Activated naive CD8-positive, alpha-beta T cell treated with anti-CD3 and anti-CD28 coated beads for 36 hours (primary cell): Measurements from ENCODE around the gene FASN. TPM values are rescaled to one million over a fixed set of nuclear protein-coding genes. Genes with fewer than 3 reads are reported as not detected.

ENCODE experiments used
- DNase-seq: peaks from one replicate; pipeline ENCODE4 v3.0.0; 2021
- H3K27ac Mint-ChIP-seq: one replicate; pipeline ENCODE4 v1.8.0; 2022; ENCODE audit warnings: mild to moderate bottlenecking, moderate library complexity, mixed read lengths
- H3K27me3 Mint-ChIP-seq: one replicate; pipeline ENCODE4 v1.8.0; 2022; ENCODE audit warnings: mild to moderate bottlenecking, mixed read lengths
- H3K36me3 Mint-ChIP-seq: one replicate; pipeline ENCODE4 v1.8.0; 2021; ENCODE audit warnings: mild to moderate bottlenecking, mixed read lengths
- H3K4me1 Mint-ChIP-seq: one replicate; pipeline ENCODE4 v1.8.0; 2021; ENCODE audit warnings: mixed read lengths
- H3K4me3 Mint-ChIP-seq: one replicate; pipeline ENCODE4 v1.8.0; 2022; ENCODE audit warnings: mild to moderate bottlenecking, moderate library complexity, mixed read lengths
- H3K9me3 Mint-ChIP-seq: one replicate; pipeline ENCODE4 v1.8.0; 2022; ENCODE audit warnings: mixed read lengths
- total RNA-seq, 2 experiments: library from RNA; stranded (reverse); gene quantifications; one replicate each; pipeline ENCODE4 v1.2.3, GENCODE V29; 2021

The FASN gene
- total RNA-seq, 2 experiments from 2014 or later, result 282 to 287 TPM

GRCh38 chr17:82055023-82055964 is 42.7 kb downstream of the FASN start:
- DNase-seq, result no peak
- Mint-ChIP-seq H3K36me3 (peaks cover 3% of the 10 kb centered on the region), H3K9me3 (no peaks in the 10 kb centered on the region), H3K4me1 (peaks cover 14% of the 10 kb centered on the region), H3K27ac (no peak overlapping the region), H3K4me3 (no peak overlapping the region), H3K27me3 (no peaks in the 10 kb centered on the region)

GRCh38 chr17:82054351-82055022 is 43.5 kb downstream of the FASN start:
- no peak overlapping the region for H3K27ac Mint-ChIP-seq
- H3K4me1 Mint-ChIP-seq, result peaks cover 14% of the 10 kb centered on the region
- no peaks in the 10 kb centered on the region for H3K9me3 Mint-ChIP-seq
- no peaks in the 10 kb centered on the region for H3K27me3 Mint-ChIP-seq
- no peak for DNase-seq
- H3K4me3 Mint-ChIP-seq, result no peak overlapping the region
- H3K36me3 Mint-ChIP-seq, result no peaks in the 10 kb centered on the region

GRCh38 chr17:82053556-82054263 is 44.3 kb downstream of the FASN start:
- H3K27me3 Mint-ChIP-seq, result no peaks in the 10 kb centered on the region
- peaks cover 14% of the 10 kb centered on the region for H3K4me1 Mint-ChIP-seq
- peak overlapping the region; percentile 91 for H3K4me3 Mint-ChIP-seq
- no peak for DNase-seq
- H3K36me3 Mint-ChIP-seq, result no peaks in the 10 kb centered on the region
- no peaks in the 10 kb centered on the region for H3K9me3 Mint-ChIP-seq
- peak overlapping the region; percentile 63 for H3K27ac Mint-ChIP-seq

GRCh38 chr17:82053130-82053529 is 44.9 kb downstream of the FASN start:
- Mint-ChIP-seq H3K27ac (no peak overlapping the region), H3K4me1 (peaks cover 14% of the 10 kb centered on the region)
- DNase-seq, result no peak

GRCh38 chr17:82052638-82053059 is 45.4 kb downstream of the FASN start:
- peak overlapping the region; percentile 56 for H3K27ac Mint-ChIP-seq
- H3K36me3 Mint-ChIP-seq, result no peaks in the 10 kb centered on the region
- peak overlapping the region; percentile 91 for H3K4me3 Mint-ChIP-seq
- no peaks in the 10 kb centered on the region for H3K9me3 Mint-ChIP-seq
- DNase-seq, result no peak
- peaks cover 15% of the 10 kb centered on the region for H3K4me1 Mint-ChIP-seq
- H3K27me3 Mint-ChIP-seq, result no peaks in the 10 kb centered on the region

More at GRCh38 chr17:82053130-82053529, 44.9 kb downstream of the FASN start:
- Mint-ChIP-seq H3K27me3 (no peaks in the 10 kb centered on the region), H3K9me3 (no peaks in the 10 kb centered on the region), H3K36me3 (no peaks in the 10 kb centered on the region), H3K4me3 (peak overlapping the region; percentile 91)

GRCh38 chr17:82051776-82052637 is 46.0 kb downstream of the FASN start, which contains the start of the genes GPS1 and RFNG:
TSS of gene GPS1 (plus strand) at chr17:82051898. CDS start at chr17:82051932, 34 bp downstream.
TSS of gene RFNG (minus strand) at chr17:82051811. CDS start at chr17:82051766, 45 bp downstream.
- Mint-ChIP-seq H3K9me3 (no peaks in the 10 kb centered on the region), H3K27ac (peak within 1 kb of the TSS; percentile 56), H3K27me3 (no peaks in the 10 kb centered on the region), H3K4me1 (peaks cover 16% of the 10 kb centered on the region), H3K36me3 (no peaks in the 10 kb centered on the region), H3K4me3 (peak within 1 kb of the TSS; percentile 91)
- peak; percentile 89 for DNase-seq

GRCh38 chr17:82050761-82051641 is 47.0 kb downstream of the FASN start:
- no peak for DNase-seq
- H3K9me3 Mint-ChIP-seq, result no peaks in the 10 kb centered on the region
- H3K27ac Mint-ChIP-seq, result peak overlapping the region; percentile 47
- H3K4me3 Mint-ChIP-seq, result peak overlapping the region; percentile 82
- peaks cover 16% of the 10 kb centered on the region for H3K4me1 Mint-ChIP-seq
- no peaks in the 10 kb centered on the region for H3K27me3 Mint-ChIP-seq
- no peaks in the 10 kb centered on the region for H3K36me3 Mint-ChIP-seq

GRCh38 chr17:82050152-82050760 is 47.8 kb downstream of the FASN start:
- no peak for DNase-seq
- Mint-ChIP-seq H3K36me3 (no peaks in the 10 kb centered on the region), H3K27me3 (no peaks in the 10 kb centered on the region), H3K4me1 (peaks cover 16% of the 10 kb centered on the region), H3K9me3 (no peaks in the 10 kb centered on the region), H3K4me3 (peak overlapping the region; percentile 82), H3K27ac (peak overlapping the region; percentile 47)

- Mint-ChIP-seq H3K27me3 (no peaks in the 10 kb centered on the region), H3K36me3 (no peaks in the 10 kb centered on the region), H3K4me1 (peaks cover 14% of the 10 kb centered on the region), H3K27ac (no peak overlapping the region), H3K4me3 (no peak overlapping the region), H3K9me3 (no peaks in the 10 kb centered on the region)
- no peak for DNase-seq
Observed at GRCh38 chr17:82049521-82049971, 48.5 kb downstream of the FASN start.

GRCh38 chr17:82049106-82049505 is 48.9 kb downstream of the FASN start:
- Mint-ChIP-seq H3K27me3 (no peaks in the 10 kb centered on the region), H3K4me1 (peaks cover 14% of the 10 kb centered on the region), H3K9me3 (no peaks in the 10 kb centered on the region), H3K27ac (no peak overlapping the region), H3K4me3 (no peak overlapping the region), H3K36me3 (no peaks in the 10 kb centered on the region)
- DNase-seq, result no peak

- Mint-ChIP-seq H3K4me1 (peaks cover 14% of the 10 kb centered on the region), H3K27ac (no peak overlapping the region), H3K27me3 (no peaks in the 10 kb centered on the region), H3K36me3 (no peaks in the 10 kb centered on the region), H3K9me3 (no peaks in the 10 kb centered on the region), H3K4me3 (no peak overlapping the region)
- no peak for DNase-seq
Observed at GRCh38 chr17:82048571-82048971, 49.5 kb downstream of the FASN start.

GRCh38 chr17:82047914-82048570 is 50.0 kb downstream of the FASN start:
- H3K4me1 Mint-ChIP-seq, result peaks cover 10% of the 10 kb centered on the region
- DNase-seq, result no peak
- H3K9me3 Mint-ChIP-seq, result no peaks in the 10 kb centered on the region
- no peak overlapping the region for H3K4me3 Mint-ChIP-seq
- H3K27me3 Mint-ChIP-seq, result no peaks in the 10 kb centered on the region
- no peaks in the 10 kb centered on the region for H3K36me3 Mint-ChIP-seq
- no peak overlapping the region for H3K27ac Mint-ChIP-seq
